Ishikawa (cell line): Measurements from ENCODE around the gene RNF224.

Source experiments
- CEBPB ChIP-seq: IDR thresholded peaks from 2 replicates; pipeline ENCODE4 v1.6.1; 2012
- CREB1 ChIP-seq: IDR thresholded peaks from 2 replicates; pipeline ENCODE4 v1.6.1; 2012; ENCODE audit warnings: low read depth
- EP300 ChIP-seq: IDR thresholded peaks from 2 replicates; pipeline ENCODE4 v1.6.1; 2012; ENCODE audit warnings: borderline replicate concordance
- FOXM1 ChIP-seq: IDR thresholded peaks from 2 replicates; pipeline ENCODE4 v1.6.1; 2012; ENCODE audit warnings: low read depth, borderline replicate concordance
- MAX ChIP-seq: IDR thresholded peaks from 2 replicates; pipeline ENCODE4 v1.6.1; 2012
- NFIC ChIP-seq: IDR thresholded peaks from 2 replicates; pipeline ENCODE4 v1.6.1; 2012
- RAD21 ChIP-seq: IDR thresholded peaks from 2 replicates; pipeline ENCODE4 v1.6.1; 2012; ENCODE audit warnings: low read depth
- REST ChIP-seq: IDR thresholded peaks from 2 replicates; pipeline ENCODE4 v1.6.1; 2012; ENCODE audit warnings: low read depth, mild to moderate bottlenecking
- TAF1 ChIP-seq: IDR thresholded peaks from 2 replicates; pipeline ENCODE4 v1.6.1; 2012; ENCODE audit warnings: low read depth, mild to moderate bottlenecking
- TCF12 ChIP-seq: IDR thresholded peaks from 2 replicates; pipeline ENCODE4 v1.6.1; 2012; ENCODE audit warnings: low read depth
- TEAD4 ChIP-seq: IDR thresholded peaks from 2 replicates; pipeline ENCODE4 v1.6.1; 2012
- USF1 ChIP-seq: IDR thresholded peaks from 2 replicates; pipeline ENCODE4 v1.6.1; 2012
- YY1 ChIP-seq: IDR thresholded peaks from 2 replicates; pipeline ENCODE4 v1.6.1; 2012; ENCODE audit warnings: low read depth
- ZBTB7A ChIP-seq: IDR thresholded peaks from 2 replicates; pipeline ENCODE4 v1.6.1; 2012; ENCODE audit warnings: low read depth

GRCh38 chr9:137277329-137278041 is 50.2 kb downstream of the RNF224 start, which contains the start of gene TOR4A:
- TF ChIP-seq ZBTB7A = 0 out of 2 replicates have a peak, but pooled peaks have one; percentile 25
- 0 out of 2 replicates have a peak, but pooled peaks have one; percentile 17 for TF ChIP-seq EP300
- no peak for TF ChIP-seq REST
- TF ChIP-seq TAF1 = no peak; the same call in 1 of the 2 replicates
- no peak; the same call in 1 of the 2 replicates for TF ChIP-seq MAX
- no peak for TF ChIP-seq TEAD4
- no peak; the same call in 1 of the 2 replicates for TF ChIP-seq RAD21
- no peak for TF ChIP-seq CEBPB
- no peak for TF ChIP-seq TCF12
- TF ChIP-seq FOXM1 = no peak
- no peak for TF ChIP-seq CREB1
- TF ChIP-seq NFIC = no peak
- no peak for TF ChIP-seq USF1
- no peak for TF ChIP-seq YY1
